Gastroesophageal sphincter (tissue), 4 donors: ENCODE data around the gene SUN1. TPM values are rescaled to one million over a fixed set of nuclear protein-coding genes. Genes with fewer than 3 reads are reported as not detected.
A peak's percentile ranks its signal among the peaks of the same experiment; 100 is the strongest.

Source experiments
- ATAC-seq: fragments of 150-250 bp; one replicate; pipeline ENCODE4 v1.9.1; 2016; ENCODE audit warnings: mild to moderate bottlenecking, moderate library complexity
- H3K27ac ChIP-seq, 4 donors: fragments of 200-600 bp; sonication (generic) in 3 of 4; 1 replicate in 3 of 4; 2 replicates in 1 of 4; pipeline ENCODE4 v1.5.1; 2016 to 2019
- H3K27me3 ChIP-seq: fragments of 200-600 bp; sonication (generic); one replicate; pipeline ENCODE4 v1.5.1; 2019
- H3K36me3 ChIP-seq, 2 donors: fragments of 200-600 bp; sonication (generic); one replicate each; pipeline ENCODE4 v1.5.1; 2019; ENCODE audit warnings: control low read depth in 1 of 2
- H3K4me1 ChIP-seq, 3 donors: fragments of 200-600 bp; sonication (generic); 1 replicate in 2 of 3; 2 replicates in 1 of 3; pipeline ENCODE4 v1.5.1; 2016 to 2019; ENCODE audit warnings: control low read depth in 2 of 3
- H3K4me3 ChIP-seq, 2 donors: fragments of 200-600 bp; sonication (generic); one replicate each; pipeline ENCODE4 v1.5.1; 2019; ENCODE audit warnings: mild to moderate bottlenecking in 1 of 2, moderate library complexity in 1 of 2
- H3K9me3 ChIP-seq, 3 donors: fragments of 200-600 bp; sonication (generic); one replicate each; pipeline ENCODE4 v1.5.1; 2017 to 2019; ENCODE audit warnings: control low read depth in 2 of 3
- EP300 ChIP-seq: sonication (generic); formaldehyde crosslinking; IDR thresholded peaks from one replicate; pipeline ENCODE4 v1.6.1; 2017; ENCODE audit warnings: antibody characterized with exemption, mild to moderate bottlenecking
- POLR2A ChIP-seq, 2 donors: fragments of 450-650 bp; IDR thresholded peaks; one replicate each; pipeline ENCODE4 v1.6.1; 2017; ENCODE audit warnings: antibody characterized with exemption in 2 of 2, mild to moderate bottlenecking in 2 of 2, moderate library complexity in 1 of 2
- POLR2AphosphoS5 ChIP-seq: sonication (generic); formaldehyde crosslinking; IDR thresholded peaks from one replicate; pipeline ENCODE4 v1.6.1; 2017; ENCODE audit warnings: antibody characterized with exemption
- WGBS, 2 donors: methylation state at CpG; one replicate each; pipeline ENCODE4 v1.1.5; 2018; ENCODE audit warnings: low coverage in 1 of 2; 5-methylcytosine and 5-hydroxymethylcytosine counted together
- total RNA-seq, 4 donors: library from RNA; depleted of rRNA; stranded (reverse); fragments of >200 nt; gene quantifications; one replicate each; pipeline ENCODE4 v1.1.0, GENCODE V29; 2016
- TF ChIP-seq, protein P1 (sequence below), 4 experiments: fragments of 200-600 bp in 2 of 4; fragments of 450-650 bp in 2 of 4; sonication (generic) in 1 of 4; IDR thresholded peaks; one replicate each; pipeline ENCODE4 v1.5.1; 2017 to 2019; ENCODE audit warnings: antibody characterized with exemption in 4 of 4, mild to moderate bottlenecking in 2 of 4, moderate library complexity in 2 of 4

The SUN1 gene
- total RNA-seq, 4 donors from 2014 or later, result 151 to 261 (median 231) TPM

DNA sequence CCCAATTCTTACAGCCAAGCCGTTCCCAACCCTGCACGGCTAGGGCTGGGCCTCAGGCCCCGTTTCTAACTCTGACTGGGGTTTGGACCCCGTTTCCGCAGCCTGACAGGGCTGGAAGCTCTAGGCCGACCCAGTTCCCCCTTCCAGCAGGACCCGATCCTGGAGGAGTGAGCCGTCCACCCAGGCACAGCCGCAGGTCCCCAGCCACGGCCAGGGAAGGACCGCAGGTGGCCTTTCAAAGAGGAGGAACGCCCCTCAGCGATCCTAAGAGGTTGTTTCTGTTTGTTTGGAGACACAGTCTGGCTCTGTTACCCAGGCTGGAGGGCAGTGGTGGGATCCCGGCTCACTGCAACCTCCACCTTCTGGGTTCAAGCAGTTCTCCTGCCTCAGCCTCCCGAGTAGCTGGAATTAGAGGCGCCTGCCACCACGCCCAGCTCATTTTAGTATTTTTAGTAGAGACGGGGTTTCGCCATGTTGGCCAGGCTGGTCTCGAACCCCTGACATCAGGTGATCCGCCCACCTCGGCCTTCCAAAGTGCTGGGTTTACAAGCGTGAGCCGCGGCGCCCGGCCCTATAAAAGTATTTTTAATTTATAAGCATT, 43.3 kb downstream of the SUN1 start:
- H3K27ac ChIP-seq, result peak overlapping the region; percentile 39 to 97 (median 86)
- H3K4me3 ChIP-seq, result peak overlapping the region; percentile 17 to 87
- peaks cover 0 to 24% of the 10 kb centered on the region in 2 donors for H3K36me3 ChIP-seq
- no peaks in the 10 kb centered on the region for H3K27me3 ChIP-seq
- TF ChIP-seq POLR2A (IDR thresholded peaks at IDR 0.05), result no peak
- TF ChIP-seq EP300, result no peak
- TF ChIP-seq POLR2AphosphoS5, result no peak
- TF ChIP-seq, protein P1, sequence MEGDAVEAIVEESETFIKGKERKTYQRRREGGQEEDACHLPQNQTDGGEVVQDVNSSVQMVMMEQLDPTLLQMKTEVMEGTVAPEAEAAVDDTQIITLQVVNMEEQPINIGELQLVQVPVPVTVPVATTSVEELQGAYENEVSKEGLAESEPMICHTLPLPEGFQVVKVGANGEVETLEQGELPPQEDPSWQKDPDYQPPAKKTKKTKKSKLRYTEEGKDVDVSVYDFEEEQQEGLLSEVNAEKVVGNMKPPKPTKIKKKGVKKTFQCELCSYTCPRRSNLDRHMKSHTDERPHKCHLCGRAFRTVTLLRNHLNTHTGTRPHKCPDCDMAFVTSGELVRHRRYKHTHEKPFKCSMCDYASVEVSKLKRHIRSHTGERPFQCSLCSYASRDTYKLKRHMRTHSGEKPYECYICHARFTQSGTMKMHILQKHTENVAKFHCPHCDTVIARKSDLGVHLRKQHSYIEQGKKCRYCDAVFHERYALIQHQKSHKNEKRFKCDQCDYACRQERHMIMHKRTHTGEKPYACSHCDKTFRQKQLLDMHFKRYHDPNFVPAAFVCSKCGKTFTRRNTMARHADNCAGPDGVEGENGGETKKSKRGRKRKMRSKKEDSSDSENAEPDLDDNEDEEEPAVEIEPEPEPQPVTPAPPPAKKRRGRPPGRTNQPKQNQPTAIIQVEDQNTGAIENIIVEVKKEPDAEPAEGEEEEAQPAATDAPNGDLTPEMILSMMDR (IDR thresholded peaks at IDR 0.05), result no peak
- no peaks in the 10 kb centered on the region for H3K9me3 ChIP-seq
- no peak for ATAC-seq
- peaks cover 2 to 80% (median 35%) of the 10 kb centered on the region in 3 donors for H3K4me1 ChIP-seq
- 43 to 77% methylated on average over 4 of the region's 27 CpGs for WGBS, 2 donors

DNA sequence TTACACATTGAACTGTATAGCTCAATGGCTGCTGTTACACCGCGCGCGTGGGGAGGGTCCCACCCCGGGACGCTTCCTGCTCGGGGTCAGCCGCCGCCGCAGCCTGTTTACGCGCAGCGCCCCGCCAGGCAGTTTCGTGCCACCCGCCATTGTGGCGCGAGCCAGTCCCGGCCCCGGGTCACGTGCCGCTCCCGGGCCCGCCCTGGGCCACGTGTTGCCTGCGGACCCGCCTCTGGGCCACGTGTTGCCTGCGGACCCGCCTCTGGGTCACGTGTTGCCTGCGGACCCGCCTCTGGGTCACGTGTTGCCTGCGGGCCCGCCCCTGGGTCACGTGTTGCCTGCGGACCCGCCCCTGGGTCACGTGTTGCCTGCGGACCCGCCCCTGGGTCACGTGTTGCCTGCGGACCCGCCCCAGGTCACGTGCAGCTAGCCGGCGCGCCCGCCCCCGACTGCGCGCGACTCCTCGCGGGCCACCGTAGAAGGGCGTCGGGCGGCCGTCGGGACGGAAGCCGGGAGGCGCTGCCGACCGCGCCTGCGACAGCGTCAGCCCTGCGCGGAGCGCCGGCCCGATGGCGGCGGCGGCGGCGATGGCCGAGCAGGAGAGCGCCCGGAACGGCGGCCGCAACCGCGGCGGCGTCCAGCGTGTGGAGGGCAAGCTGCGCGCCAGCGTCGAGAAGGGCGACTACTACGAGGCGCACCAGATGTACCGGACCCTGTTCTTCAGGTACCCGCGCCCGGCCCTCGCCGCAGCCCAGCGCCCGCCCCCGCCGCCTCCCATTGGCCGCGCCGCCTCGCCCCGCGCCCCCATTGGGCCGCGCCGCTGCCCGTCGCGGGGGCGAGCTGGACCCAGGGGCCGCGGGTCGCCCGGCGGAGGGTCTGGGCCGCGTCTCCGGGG, 44.0 kb downstream of the SUN1 start, which contains the start of gene GET4:
Gene GET4, plus strand, starts transcription at position 478 of the 895 bp plus-strand sequence. Its CDS starts 92 bp downstream, at position 570.
- WGBS, 2 donors, result 0% methylated on average over 4 of the region's 129 CpGs; no CpG with 5 or more reads in 1 of the 2 donors
- Histone ChIP-seq H3K4me3 (peak within 1 kb of the TSS; percentile 87 to 90), H3K36me3 (peaks cover 0 to 17% of the 10 kb centered on the region in 2 donors), H3K4me1 (peaks cover 2 to 87% (median 35%) of the 10 kb centered on the region in 3 donors), H3K27me3 (no peaks in the 10 kb centered on the region), H3K27ac (peak within 1 kb of the TSS; percentile 82 to 97 (median 92)), H3K9me3 (no peaks in the 10 kb centered on the region)
- ATAC-seq, result peak; percentile 87
- TF ChIP-seq, protein P1 (IDR thresholded peaks at IDR 0.05), result peak in 3 of 4 experiments; percentile 20 to 49 (median 41)
- no peak for TF ChIP-seq EP300
- TF ChIP-seq POLR2A (IDR thresholded peaks at IDR 0.05), result peak; percentile 74 to 93
- TF ChIP-seq POLR2AphosphoS5, result peak; percentile 75

DNA sequence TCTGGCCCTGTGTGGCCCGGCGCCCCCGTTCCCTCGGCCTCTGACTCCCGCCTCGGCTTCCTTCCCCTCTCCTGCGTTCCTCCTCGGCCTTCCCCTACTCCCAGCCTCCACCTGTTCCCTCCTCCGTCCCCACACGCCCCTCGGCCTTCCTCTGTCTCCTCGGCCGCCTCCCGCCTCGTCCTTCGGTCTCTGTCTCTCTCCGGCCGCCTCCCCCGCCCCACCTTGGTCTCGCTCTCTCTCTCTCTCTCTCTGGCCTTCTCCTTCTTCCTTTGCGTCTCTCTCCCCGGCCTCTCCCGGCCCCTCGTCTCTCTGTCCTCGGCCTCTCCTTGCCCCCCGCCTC, 44.7 kb downstream of the SUN1 start:
- Histone ChIP-seq H3K9me3 (no peaks in the 10 kb centered on the region), H3K4me1 (peaks cover 2 to 86% (median 35%) of the 10 kb centered on the region in 3 donors), H3K27ac (peak overlapping the region; percentile 82 to 97 (median 92)), H3K27me3 (no peaks in the 10 kb centered on the region), H3K4me3 (peak overlapping the region; percentile 87 to 90), H3K36me3 (peaks cover 0 to 11% of the 10 kb centered on the region in 2 donors)
- peak; percentile 14 for ATAC-seq
- WGBS, 2 donors, result 0 to 1% methylated on average over 18 to 26 of the region's 26 CpGs
- TF ChIP-seq, protein P1 (IDR thresholded peaks at IDR 0.05), result no peak
- no peak for TF ChIP-seq EP300
- no peak for TF ChIP-seq POLR2AphosphoS5
- no peak for TF ChIP-seq POLR2A (IDR thresholded peaks at IDR 0.05)

DNA sequence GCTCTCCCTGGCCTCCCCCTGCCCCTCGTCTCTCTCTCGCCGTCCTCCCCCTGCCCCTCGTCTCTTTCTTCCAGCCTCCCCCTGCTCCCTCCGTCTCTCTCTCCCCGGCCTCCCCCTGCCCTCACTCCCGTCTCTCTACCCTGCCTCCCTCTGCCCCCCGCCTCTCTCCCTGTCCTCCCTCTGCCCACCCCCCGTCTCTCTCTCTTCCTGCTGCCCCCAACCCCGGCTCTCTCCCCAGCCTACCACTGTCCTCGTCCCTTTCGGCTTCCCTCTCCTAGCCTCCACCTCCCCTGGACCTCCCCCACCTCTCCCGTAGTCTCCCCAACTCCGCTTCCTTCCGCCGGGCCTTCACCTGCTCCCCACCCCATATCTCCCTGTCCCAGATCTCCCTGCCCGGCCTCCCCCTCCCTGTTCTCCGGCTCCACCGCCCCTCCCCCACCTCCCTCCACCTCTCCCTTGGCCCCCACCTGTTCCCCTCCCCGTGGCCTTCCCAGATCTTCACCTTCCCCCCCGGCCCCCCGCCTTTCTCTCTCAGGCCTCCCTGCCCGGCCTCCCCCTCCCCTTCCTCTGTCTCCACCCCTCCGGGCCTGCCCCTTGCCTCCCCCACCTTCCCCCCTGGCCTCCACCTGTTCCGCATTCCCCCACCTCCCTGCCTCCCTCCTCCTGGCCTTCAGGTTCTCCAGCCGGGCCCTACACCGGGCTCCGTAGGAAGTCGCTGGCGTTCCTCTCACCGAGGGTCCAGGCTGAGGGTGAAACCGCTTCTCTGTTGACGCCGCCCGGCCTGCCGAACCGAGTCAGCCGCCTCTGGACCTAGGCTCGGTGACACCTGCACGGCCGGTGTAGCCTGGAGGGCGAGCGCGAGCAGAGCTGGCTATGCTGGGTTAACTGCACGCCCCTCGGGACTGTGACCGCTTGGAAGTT, 45.3 kb downstream of the SUN1 start:
- Histone ChIP-seq H3K27me3 (no peaks in the 10 kb centered on the region), H3K4me3 (peak overlapping the region; percentile 87 to 90), H3K36me3 (peaks cover 0 to 4% of the 10 kb centered on the region in 2 donors), H3K9me3 (no peaks in the 10 kb centered on the region), H3K4me1 (peaks cover 2 to 86% (median 35%) of the 10 kb centered on the region in 3 donors), H3K27ac (peak overlapping the region; percentile 82 to 97 (median 92))
- no peak for TF ChIP-seq POLR2AphosphoS5
- no peak for TF ChIP-seq EP300
- TF ChIP-seq, protein P1 (IDR thresholded peaks at IDR 0.05), result no peak
- no peak for TF ChIP-seq POLR2A (IDR thresholded peaks at IDR 0.05)
- no peak for ATAC-seq
- WGBS, 2 donors, result 0 to 2% methylated on average over 2 to 11 of the region's 47 CpGs
